Cardiac fibroblast (primary cell): ENCODE results near the gene HARBI1.

ENCODE experiments used
- DNase-seq, 2 donors: peaks; one replicate each; pipeline versions ENCODE4 v3.0.0 to v3.0.0-alpha.2; 2010; ENCODE audit warnings: low read depth in 2 of 2
- H3K4me3 ChIP-seq, 2 donors: replicated peaks in 1 of 2; 1 replicate in 1 of 2; 2 replicates in 1 of 2; pipeline ENCODE4 v1.5.1; 2011; ENCODE audit warnings: low read depth in 2 of 2, low read length in 2 of 2, mild to moderate bottlenecking in 2 of 2, moderate library complexity in 1 of 2
- TF ChIP-seq, protein P1 (sequence below): IDR thresholded peaks from one replicate; pipeline ENCODE4 v1.5.1; 2011; ENCODE audit warnings: low read depth, mild to moderate bottlenecking, low read length, inconsistent platforms

Gene HARBI1

DNA sequence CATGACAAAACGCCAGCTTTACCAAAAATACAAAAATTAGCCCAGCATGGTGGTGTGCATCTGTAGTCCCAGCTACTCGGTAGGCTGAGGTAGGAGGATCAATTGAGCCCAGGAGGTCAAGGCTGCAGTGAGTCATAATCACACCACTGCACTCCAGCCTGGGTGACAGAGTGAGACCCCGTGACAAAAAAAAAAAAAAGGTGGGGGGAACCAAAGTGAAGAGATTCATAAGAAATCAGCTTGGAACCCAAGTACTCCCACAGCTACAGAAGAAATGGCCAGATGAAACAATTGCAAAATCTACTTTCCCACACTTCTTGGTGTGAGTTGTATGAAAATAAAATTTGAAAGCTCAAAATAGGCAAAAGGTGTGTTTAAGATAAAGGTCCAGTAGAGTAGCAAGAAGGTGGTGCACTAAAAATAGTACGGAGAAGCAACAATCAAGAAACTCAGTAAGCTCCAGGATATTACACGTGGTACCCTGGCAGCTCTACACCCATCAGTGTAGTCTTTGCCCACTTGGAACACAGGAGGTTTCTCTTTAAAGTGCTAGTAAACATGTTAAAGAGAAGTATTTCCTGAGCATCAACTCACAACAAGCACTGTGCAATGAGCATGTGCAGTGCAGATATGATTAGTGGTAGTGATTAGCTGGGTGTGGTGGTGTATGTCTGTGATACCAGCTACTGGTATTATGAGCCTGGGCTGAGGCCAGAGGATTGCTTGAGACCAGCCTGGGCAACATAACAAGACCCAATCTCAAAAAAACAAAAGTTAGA, 5.3 kb downstream of the HARBI1 start:
- DNase-seq, result no peak
- TF ChIP-seq, protein P1, sequence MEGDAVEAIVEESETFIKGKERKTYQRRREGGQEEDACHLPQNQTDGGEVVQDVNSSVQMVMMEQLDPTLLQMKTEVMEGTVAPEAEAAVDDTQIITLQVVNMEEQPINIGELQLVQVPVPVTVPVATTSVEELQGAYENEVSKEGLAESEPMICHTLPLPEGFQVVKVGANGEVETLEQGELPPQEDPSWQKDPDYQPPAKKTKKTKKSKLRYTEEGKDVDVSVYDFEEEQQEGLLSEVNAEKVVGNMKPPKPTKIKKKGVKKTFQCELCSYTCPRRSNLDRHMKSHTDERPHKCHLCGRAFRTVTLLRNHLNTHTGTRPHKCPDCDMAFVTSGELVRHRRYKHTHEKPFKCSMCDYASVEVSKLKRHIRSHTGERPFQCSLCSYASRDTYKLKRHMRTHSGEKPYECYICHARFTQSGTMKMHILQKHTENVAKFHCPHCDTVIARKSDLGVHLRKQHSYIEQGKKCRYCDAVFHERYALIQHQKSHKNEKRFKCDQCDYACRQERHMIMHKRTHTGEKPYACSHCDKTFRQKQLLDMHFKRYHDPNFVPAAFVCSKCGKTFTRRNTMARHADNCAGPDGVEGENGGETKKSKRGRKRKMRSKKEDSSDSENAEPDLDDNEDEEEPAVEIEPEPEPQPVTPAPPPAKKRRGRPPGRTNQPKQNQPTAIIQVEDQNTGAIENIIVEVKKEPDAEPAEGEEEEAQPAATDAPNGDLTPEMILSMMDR, result no peak
- H3K4me3 ChIP-seq, result no peak overlapping the region

DNA sequence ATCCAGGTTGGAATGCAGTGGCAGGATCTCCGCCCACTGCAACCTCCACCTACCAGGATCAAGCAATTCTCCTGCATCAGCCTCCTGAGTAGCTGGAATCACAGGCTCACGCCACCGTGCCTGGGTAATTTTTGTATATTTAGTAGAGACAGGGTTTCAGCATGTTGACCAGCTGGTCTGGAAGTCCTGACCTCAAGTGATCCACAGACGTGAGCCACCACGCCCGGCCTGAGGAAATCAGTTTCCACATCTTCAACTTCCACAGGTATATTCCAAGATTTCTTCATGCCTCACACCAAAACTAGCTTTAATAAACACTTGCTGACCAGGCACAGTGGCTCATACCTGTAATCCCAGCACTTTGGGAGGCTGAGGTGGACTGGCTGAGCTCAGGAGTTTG, 7.6 kb downstream of the HARBI1 start:
- TF ChIP-seq, protein P1, result no peak
- DNase-seq, result no peak
- no peak overlapping the region for H3K4me3 ChIP-seq

DNA sequence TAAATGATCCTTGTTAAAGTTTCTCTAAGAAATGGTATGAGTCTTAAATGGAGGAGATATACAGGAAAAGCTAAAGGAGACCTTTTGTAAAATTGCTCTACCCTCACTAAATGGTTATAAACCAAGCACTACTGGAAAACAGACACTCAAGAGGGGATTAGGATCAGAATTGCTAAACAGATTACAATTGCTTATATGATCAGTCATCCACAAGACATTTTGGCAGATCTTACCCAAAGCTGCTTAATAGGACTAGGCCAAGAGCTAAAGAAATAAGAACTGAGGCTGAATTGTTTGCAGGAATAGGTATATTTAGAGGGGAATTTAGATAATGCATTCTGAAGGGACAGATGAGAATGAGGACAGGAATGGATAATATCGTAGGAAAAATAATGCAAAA, 9.5 kb downstream of the HARBI1 start:
- H3K4me3 ChIP-seq, result no peak overlapping the region
- no peak for DNase-seq
- TF ChIP-seq, protein P1, result no peak

DNA sequence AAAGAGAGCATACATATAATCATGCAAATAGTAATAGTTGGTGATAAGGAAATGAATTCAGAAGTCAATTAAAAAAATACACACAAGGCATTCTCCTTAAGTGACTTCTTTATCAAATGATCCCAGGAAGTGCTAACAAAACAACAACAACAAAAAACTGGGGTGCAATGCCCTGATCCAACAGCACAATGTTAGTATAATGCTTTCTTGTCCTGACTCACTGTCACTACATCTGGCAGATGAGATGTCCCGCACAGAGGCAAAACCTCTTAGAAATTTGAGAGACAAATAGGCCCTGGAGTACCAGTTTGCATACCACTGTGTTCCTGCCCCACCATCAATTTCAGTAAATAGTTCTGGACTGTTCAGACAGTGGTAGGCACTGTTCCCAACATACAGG, 12.2 kb downstream of the HARBI1 start:
- no peak overlapping the region for H3K4me3 ChIP-seq
- DNase-seq, result no peak
- TF ChIP-seq, protein P1, result no peak

DNA sequence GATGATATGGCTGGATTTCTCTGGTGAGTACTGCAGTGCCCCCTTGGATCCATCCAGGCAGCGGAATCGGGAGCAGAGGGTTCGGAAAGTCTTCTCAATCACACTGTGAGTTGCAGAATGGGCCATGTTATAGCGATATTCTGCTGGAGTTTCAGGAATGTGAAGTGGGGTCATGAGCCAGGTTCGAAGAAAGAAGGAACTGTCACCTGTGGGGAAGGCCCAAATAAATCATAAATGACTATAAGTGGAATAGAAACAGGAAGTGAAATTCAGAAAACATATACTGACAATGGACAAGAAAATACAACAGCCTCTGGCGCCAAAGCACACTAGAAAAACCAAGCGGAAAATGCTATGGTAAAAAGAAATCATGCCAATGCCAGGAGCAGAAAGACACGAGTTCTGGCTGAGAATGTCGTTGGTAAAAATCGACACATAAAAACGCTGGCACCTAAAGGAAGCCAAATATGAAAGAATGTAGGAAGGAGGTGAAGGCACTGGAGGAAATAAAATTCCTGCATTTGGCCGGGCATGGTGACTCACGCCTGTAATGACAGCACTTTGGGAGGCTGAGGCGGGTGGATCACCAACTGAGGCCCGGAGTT, 13.2 kb downstream of the HARBI1 start:
- TF ChIP-seq, protein P1, result no peak
- no peak overlapping the region for H3K4me3 ChIP-seq
- DNase-seq, result no peak

DNA sequence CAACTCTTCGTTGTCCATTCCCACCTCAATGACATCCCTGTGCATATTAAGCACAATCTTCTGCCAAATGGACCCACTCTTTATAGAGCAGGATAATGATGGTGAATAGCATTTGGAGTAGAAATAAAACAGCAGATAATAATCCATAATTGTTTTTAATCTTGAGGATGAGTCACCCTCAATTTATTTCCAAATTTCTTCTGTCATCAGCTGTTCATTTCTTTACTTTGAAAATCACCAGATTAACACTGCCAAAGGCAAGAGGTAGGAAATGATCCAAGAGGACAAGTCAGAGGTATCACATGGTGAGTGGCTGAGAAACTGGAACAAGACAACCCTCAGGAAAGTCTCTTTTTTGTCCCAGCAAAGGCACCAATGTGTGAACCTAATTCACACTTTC, 15.9 kb downstream of the HARBI1 start:
- TF ChIP-seq, protein P1, result no peak
- H3K4me3 ChIP-seq, result no peak overlapping the region
- DNase-seq, result peak; percentile 24 to 33
